ENCODE results near the gene JARID2.

Gene JARID2

DNA sequence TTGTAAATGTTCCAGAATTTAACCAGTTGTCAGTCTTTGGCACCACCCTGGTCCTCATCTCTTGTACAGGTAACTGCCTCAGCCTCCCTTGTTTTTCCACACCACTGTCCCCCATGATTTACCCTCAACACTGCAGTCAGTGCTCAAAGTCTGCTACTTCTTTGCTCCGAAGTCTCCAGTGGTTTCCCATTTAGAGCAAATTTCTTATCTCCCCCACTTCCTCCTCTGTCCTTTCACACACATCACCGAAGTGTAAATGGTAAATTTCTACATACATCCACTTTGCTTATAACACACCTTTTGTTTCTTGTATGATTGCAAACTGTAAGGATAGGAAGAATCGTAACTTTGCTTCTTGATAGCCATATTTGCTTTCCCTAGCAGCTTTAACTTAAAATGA, 115.3 kb downstream of the JARID2 start:
- DNase-seq = no peak

DNA sequence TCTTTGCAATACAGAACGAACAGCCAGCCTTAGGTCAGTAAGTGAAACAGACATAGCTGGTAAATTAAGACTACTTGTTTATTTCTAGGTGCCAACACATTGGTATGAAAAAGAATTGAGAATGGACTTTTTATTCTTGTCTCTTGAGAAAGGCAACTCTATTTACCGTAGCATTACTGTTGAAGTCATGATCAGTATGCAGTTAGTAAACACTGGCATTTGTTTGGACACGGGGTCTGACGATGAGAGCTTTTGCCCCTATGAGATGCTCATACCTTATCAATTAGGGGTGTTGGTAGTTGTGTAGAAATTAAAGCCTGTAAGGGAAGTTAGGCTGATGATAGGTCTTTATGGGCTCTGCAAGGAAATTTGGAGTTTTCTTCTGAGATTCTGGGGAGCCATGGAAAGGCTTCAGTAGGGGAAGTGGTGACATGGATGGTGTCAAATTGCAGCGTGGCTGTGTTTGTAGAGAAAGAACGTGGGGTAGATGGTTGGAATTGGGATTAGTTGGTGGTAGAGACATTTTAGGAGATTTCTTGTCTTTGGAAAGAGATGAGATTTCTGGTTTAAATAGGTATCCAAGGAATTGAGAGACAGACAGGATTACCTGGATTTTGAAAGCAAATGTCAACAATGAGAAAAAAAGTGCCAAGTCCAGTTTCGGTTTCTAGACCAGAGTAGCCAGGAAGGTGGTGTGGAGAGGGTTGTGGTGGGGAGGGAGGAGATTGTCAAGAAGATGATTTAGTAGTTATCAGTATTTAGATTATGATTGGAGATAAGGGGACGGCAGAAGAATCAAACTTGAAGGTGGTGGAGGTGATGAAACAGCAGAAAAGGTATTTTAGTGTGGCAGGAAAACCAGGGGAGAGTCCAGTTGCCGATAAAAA, 116.6 kb downstream of the JARID2 start:
- DNase-seq = no peak

DNA sequence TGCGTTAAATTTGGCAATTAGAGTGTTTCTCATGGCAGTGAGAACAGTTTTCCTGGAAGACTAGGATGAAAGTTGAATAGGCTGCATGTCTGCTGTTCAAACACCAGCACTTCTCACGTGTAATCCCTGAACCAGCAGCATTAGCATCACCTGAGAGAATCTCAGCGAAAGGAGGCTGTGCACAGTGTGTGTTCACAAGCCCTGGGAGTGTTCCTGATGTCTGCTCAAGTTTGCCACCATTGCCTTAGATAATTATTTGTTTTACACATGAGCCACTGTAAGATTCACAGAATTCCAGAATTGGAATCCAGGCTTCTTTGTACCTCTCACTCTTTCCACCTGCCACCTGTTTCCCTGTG, 117.3 kb downstream of the JARID2 start:
- DNase-seq = no peak

DNA sequence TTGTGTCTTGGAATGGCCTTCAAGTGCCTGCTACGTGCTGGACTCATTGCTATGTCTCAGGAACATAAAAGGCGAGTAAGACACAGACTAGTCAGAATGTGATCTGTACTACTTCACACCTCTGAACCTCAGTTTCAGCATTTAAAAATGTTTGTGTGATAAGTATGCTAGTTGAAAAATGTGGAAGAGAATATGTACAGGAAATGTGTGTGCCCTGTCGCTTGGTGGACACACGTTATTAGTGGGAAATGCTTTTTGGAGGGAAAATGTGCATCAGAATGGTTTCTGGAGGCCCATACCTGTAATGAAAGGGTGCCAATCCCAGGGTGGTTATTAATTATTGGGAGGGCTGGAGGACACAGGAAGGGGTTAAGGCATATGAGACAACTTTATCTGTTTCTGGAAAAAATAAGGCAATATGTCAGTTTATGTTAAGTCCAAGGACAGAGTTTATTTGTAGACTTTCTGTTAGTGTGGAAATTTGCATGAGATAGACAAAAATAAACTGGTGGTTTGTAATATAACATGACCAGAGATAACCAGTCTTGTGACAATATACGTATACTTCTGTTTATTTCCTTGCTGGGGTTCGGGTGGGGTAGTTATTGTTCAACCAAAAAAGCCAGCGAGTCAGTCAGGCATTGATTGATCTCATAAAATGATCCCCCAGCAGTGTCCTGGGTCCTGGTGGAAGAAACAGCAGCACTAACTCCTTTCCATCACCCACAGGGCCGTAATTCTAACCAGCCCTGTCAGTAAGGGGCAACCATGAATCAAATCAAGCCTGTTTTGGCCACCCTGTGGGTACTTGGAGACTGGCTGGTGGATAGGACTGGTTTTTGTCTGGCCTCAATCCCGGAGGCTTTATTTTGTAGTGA, 117.9 kb downstream of the JARID2 start:
- no peak for DNase-seq

DNA sequence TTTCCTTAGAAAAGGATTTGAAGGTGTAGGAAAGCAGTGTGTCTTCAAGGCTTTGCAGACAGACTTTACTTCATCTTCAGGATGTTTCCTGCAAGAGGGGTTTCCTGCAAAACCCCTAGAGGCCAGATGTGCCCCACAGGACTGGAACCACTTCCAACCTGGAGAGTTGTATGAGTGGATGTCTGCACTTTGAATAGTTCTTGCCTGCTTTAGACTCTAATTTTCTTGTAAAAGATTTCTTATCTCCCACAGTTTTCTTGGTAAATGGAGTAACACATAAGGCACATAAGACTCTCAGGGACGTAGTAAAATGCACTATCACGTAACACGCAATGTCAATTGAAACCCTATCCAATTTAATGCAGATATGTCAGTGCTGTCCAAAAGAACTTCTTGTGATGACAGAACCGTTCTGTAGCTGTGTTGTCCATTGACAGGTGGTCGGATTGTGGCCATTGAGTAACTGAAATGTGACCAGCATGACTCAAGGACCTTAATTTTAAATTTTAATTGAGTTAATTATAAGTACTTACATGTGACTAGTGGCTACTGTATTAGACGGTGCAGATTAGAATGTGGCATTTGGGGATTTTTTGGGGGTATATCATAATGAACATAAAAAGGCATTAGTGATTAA, 118.7 kb downstream of the JARID2 start:
- DNase-seq = no peak

DNA sequence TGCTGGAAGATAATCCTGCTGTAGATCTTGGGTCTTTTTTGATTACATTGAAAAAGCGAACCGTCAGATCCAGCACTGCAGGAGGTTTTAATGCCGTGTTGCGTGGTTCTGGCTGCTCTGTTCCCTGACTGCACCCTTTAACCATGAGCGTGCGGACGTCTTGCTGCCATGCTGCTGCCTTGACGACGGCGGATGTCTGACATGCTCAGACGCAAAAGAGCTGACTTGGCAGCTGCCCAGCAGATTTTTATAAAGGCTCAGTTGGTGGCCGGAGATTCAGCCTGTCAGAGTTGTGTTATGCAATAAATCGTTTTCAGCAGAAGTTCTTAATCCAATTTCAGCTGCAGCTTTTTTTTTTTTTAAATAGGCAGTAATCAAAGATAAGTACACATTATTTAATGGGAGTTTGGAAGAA, 119.4 kb downstream of the JARID2 start:
- peak; percentile 94 for DNase-seq

DNA sequence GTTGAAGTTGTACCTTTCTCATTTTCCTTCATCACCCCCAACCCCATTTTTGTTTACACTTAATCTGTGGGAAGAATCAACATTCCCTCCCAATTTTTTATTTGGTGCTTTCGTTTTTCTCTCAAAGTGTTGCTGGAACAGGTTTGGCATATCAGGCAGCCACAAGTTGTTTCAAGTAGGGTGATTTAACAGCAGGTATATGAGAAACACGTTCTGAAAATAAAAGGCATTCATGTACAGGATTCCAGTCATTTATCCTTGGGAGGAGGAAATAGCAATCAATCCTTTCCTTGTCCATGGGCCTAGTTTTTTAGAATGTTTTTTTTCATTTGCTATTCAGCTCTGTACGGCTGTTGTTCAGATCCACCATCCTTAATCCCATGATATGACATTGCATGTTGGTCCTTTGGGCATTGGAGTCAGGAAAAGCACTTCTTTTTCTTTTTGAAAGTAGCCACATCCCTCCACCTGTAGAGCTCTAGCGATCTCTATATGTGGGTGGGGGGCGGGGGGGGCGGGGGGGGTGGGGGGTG, 120.2 kb downstream of the JARID2 start:
- DNase-seq = no peak

DNA sequence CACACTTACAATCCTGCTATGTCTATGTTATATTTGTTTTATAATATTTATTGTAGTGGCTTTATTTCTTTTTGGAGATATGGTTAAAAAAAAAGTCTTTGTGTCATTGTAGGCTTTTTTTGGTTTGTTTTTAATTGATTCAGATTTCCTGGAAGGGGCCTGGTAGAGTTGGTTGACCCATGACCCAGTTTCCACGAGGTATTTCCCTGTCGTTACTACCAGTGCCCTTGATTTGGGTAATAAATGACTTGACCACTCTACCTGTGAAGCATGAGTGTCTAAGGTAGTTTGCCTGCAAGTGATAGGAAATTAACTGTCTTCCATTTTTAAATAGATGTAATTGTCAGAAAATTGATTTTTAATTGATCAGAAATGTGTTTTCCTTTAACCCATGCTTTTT, 121.0 kb downstream of the JARID2 start:
- DNase-seq = no peak

DNA sequence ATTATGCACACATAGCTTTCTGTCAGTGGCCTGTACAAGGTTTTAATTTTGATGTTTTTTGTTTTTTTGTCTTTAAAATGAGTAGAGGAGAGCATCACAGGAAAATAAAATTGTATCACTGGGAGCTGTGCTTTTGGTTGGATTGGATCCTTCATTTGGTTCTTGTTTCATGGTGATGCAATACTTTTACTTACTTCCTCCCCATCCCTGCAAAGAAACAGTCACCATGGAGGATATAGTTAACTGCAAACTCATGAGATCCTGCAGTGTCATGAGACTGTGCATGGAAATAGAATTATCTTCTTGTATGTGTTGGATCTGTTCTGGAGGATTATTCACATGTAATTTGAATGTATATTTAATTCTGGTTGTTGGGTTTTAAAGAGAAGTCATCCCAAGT, 122.3 kb downstream of the JARID2 start:
- DNase-seq = no peak

DNA sequence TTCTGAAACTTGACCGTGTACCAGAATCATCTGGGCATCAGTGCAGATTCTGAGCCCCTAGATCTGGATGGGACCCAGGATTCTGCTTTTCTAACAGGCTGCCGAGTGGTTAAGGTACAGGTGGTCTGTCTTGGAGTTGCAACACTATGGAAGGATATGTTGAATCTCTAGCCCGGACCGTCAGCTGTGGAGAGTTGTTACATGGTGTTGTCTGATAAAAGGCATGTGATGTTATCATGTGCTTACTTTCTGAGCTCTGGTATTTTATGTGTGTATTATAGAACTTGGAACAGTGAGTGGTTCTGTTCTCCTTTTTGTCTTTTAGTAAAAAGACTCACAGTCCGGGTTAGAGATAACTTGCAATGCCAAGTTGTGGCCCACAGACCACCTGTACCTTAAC, 123.0 kb downstream of the JARID2 start:
- no peak for DNase-seq

DNA sequence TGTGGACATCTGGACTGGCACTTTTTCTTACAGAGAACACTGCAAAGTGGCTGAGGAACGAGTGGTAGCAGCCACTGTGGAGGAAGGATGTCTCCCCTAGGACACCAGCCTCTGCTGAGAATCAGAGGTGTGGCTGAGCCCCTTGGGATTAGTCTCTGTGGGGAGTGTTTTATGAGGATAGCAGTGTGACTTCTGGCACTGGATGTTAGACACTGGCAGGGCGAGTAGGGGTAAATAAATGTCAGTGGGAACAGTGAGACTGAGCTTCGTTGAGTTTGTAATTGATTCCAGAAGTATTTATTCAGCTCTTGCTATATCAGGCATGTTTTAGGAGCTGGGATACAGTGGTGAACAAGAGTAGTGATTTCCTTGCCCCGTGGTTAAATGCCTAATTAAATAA, 124.0 kb downstream of the JARID2 start:
- peak; percentile 38 for DNase-seq

DNA sequence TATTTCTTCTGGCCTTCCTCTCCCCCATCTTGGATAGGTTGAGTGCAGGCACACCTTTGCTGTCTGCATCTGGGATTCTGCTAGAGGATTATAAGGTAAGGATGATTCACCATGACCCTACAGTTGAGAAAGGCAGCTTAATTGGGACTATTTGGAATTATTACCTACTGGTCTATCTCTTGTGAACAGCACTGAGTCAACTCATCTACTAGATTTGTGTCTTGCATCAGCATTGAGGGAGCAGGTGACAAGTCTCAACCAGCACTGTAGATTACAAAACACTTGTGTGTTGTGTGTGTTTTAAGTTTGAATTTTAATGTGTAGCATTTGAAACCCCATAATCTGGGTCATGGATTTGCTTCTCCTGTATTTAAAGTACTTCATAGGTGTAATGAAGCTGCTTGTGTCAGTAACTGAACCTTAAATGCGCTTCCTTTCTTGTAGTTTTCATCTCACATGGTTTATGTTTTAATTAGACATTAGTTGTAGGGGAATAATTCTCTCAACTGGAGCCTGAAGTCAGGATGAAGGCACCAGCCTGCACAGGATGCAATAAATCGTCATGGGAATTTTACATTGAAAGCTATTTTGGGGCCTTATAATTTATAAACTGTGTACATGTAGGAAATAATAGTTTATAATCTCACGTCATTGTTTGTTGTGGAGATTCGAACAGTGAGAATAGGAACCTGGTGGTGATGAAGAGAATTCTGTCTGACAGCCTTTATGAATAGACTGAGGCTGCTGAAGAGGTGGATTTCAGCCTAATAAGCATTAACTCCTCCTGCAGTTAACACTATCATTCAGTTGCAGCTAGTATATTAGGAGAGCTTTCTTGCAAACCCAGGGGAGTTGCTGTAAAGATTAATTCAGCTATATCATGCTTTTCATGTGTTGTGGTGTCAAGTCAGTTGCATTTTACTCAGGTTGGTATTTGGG, 125.1 kb downstream of the JARID2 start:
- no peak for DNase-seq

DNA sequence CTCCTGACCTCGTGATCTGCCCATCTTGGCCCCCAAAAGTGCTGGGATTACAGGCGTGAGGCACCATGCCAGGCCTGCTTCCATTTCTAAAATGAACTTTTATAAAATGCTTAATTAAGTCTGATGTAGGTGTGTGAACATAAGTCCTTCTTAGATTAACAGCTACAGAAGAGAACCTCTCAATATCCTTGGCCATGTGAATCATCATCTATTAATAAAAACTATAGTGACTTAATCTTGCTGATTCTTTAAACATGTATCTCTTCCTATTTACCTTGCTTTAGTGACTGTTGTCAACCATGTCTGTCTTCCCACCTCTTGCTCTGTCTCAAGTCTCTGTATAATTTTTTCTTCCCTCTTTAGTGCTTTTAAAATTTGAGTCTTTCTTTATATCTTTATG, 127.1 kb downstream of the JARID2 start:
- DNase-seq = no peak

DNA sequence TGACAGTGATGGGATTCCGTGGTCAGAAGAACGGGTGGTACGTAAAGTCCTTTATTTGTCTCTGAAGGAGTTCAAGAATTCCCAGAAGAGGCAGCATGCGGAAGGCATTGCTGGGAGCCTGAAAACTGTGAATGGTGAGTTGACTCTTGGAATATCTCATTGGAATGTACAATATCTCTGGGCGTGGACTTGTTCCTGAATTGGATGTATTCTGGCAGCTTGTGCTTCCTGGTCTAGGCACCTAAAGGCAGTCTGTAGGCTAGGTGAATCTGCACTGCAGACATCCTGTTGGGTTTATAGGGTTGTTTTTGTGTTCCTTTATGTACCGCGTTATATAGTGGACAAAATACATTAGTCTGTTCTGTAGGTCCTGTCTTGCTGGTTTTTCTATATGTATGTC, 128.2 kb downstream of the JARID2 start:
- no peak for DNase-seq

DNA sequence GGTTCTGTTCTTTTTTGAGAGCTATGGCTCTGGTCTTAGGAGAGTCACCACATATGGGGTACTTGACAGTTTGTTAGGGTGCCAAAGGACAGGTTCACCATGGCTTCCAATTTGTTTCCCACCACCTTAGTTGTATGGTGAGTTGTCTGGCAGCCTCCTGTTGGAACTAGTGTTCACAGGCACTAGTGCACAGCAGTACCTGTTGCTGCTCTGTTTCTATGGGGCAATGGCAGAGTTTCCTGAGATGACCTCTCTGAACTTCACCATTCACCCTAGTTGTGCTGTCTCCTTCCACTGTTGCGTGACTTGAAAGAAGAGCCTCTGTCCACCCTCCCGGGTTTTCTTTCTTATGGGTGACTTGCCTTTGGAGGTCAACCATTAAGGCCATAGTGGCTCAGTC, 129.1 kb downstream of the JARID2 start:
- DNase-seq = no peak

DNA sequence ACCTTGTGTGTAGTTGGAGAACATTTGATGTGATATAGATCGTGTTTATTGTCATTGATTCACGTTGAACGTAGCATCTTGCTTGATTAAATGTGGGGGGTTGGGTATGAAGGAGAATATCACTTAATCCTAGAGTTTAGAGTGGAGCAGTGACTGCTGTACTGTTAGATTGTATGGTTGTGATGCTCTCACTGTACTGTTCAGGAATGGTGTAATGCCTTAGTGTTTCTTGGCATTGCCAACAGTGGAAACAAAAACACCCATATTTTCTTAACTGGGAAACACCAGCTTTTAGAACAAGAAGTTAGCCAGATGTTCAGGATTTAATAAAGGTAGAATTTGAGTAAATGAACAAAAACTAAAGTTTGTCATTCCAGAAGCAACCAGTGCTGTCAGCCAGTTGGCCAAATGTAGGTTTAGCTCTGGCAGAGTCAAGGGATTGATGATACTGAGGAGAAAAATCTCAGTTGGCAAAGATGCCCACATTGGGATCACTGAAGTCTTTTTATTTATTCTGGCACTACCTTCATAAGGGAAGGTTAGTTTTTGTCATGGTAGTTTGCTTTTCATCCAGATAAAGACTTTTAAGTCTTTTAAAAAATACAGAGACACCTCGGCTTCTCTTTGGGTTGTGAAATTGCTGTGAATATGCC, 129.9 kb downstream of the JARID2 start:
- DNase-seq = no peak

DNA sequence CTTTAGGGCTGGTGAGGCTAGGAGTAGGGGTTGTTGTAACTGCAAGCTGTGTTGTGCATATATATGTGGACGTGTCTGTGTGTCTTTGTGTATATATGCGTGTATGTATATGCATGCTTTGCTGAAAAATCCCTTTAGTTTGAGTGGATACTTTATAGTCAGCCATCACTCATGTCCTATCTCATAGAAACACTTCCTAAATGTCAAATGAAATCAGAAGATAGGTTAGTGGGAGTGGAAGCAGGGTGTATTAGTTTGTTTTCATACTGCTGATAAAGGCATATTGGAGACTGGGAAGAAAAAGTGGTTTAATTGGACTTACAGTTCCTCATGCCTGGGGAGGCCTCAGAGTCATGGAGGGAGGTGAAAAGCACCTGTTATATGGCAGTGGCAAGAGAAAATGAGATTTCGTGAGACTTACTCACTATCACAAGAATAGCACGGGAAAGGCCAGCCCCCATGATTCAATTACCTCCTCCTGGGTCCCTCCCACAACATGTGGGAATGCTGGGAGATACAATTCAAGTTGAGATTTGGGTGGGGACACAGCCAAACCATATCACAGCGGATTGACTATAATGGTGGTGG, 131.1 kb downstream of the JARID2 start:
- DNase-seq = no peak

DNA sequence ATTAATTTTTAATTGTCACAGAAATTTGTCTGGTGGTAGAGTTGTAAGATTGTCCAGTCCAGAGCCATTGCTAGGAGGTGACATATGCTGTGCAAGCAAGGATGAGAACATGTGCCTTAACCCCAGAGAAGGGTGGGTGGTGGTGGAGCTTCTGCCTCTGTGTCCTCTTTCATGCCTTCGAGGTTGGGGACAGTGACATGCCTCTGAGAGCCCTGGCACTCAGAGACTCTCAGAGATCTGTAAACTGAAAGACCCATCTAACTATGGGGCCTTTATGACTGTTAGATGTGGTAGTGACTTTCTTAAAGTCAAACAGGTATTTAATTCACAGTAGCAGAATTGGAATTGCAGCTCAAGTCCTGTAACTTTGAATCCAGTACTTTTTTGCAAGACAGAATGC, 132.4 kb downstream of the JARID2 start:
- DNase-seq = no peak

DNA sequence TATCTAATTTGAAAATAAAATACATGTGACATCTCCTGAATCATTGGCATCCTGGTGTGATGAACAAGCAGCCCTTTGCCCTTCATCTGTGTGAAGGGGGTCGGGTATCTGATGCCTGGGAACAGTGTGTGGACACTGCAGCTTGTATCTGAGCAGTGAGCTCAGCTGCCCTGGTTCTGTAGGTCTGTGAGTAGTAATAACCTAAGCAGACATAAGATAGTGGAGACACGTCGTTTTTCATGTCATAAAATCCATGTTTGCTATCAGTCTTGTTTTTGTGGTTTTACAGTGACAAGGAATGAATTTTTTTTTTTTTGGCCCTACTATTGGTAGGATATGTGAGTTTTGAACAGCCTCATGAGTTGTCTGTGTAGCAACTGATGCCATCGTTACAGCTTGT, 133.0 kb downstream of the JARID2 start:
- no peak for DNase-seq

DNA sequence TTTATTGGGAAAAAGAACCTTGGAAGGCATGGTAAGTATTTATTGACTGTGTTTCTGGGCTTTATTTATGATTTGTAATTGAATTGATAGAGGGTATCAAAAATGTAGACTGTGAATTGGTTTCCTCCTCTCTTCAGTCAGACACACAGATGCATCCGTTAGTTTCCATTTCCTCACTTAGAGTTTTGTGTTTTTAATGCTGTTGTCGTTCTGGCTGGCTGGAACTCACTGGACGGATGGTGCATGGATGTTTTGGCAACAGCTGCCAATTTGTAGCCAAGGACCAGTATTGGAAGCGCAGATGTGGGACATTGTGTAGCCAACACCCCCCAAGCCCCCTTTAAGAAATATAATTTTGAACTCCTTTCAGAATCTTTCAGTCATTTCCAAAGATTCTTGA, 134.5 kb downstream of the JARID2 start:
- no peak for DNase-seq

DNA sequence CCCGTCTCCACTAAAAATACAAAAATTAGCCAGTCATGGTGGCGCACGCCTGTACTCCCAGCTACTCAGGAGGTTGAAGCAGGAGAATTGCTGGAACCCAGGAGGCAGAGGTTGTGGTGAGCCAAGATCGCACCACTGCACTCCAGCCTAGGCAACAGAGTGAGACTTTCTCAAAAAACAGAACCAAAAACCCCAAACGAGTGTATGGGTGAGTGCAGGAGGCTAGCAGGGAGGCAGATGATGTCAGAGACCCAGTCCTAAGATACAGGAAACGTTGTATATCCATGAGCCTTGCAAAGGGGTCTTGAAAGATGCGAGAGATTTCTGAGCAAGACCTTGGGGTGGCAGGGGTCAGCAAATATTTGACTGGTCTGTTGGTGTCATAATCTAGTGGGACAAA, 136.2 kb downstream of the JARID2 start:
- DNase-seq = no peak

Data from fibroblast of upper back skin (primary cell).